GM19351 (cell line): ENCODE measurements around the gene UQCRQ.
"Not testable (repeated sequence)": the region's sequence is repeated elsewhere in the genome, so short reads cannot be mapped to it uniquely, and the experiment has no call there.

Experiments used
- ATAC-seq: cut with Tn5 transposase; IDR thresholded peaks from one replicate; pipeline ENCODE4 v1.9.1; 2021; ENCODE audit warnings: mild to moderate bottlenecking, moderate library complexity; ENCODE audit not compliant: unreplicated experiment

Gene UQCRQ

GRCh38 chr5:132831095-132831860 is 35.2 kb upstream of the UQCRQ start:
- no peak for ATAC-seq

- ATAC-seq = no peak
Observed at GRCh38 chr5:132832612-132833011, 33.8 kb upstream of the UQCRQ start.

- no peak for ATAC-seq
Observed at GRCh38 chr5:132834057-132834456, 32.4 kb upstream of the UQCRQ start.

- no peak for ATAC-seq
Observed at GRCh38 chr5:132836852-132837251, 29.6 kb upstream of the UQCRQ start.

- no peak for ATAC-seq
Observed at GRCh38 chr5:132837868-132838267, 28.6 kb upstream of the UQCRQ start.

- ATAC-seq = no peak
Observed at GRCh38 chr5:132838516-132839282, 27.7 kb upstream of the UQCRQ start.

GRCh38 chr5:132839426-132840301 is 26.8 kb upstream of the UQCRQ start:
- no peak for ATAC-seq

GRCh38 chr5:132840313-132840712 is 26.1 kb upstream of the UQCRQ start:
- ATAC-seq = no peak

GRCh38 chr5:132840896-132841295 is 25.5 kb upstream of the UQCRQ start:
- no peak for ATAC-seq

- ATAC-seq = no peak
Observed at GRCh38 chr5:132841305-132841704, 25.1 kb upstream of the UQCRQ start.

GRCh38 chr5:132848270-132848669 is 18.2 kb upstream of the UQCRQ start:
- ATAC-seq = no peak

GRCh38 chr5:132849347-132849746 is 17.1 kb upstream of the UQCRQ start:
- ATAC-seq = no peak

- ATAC-seq = no peak
Observed at GRCh38 chr5:132850066-132850465, 16.4 kb upstream of the UQCRQ start.

GRCh38 chr5:132853323-132853722 is 13.1 kb upstream of the UQCRQ start:
- ATAC-seq = no peak

- ATAC-seq = no peak
Observed at GRCh38 chr5:132853790-132854189, 12.7 kb upstream of the UQCRQ start.

- ATAC-seq = no peak
Observed at GRCh38 chr5:132854301-132854700, 12.1 kb upstream of the UQCRQ start.

GRCh38 chr5:132854992-132855391 is 11.4 kb upstream of the UQCRQ start:
- ATAC-seq = not testable (repeated sequence)

GRCh38 chr5:132856011-132856410 is 10.4 kb upstream of the UQCRQ start:
- ATAC-seq = no peak

- no peak for ATAC-seq
Observed at GRCh38 chr5:132859889-132860437, 6.5 kb upstream of the UQCRQ start.

GRCh38 chr5:132860742-132861141 is 5.7 kb upstream of the UQCRQ start:
- ATAC-seq = no peak
